Fibroblast of the aortic adventitia (primary cell): Measurements from ENCODE around the gene ZNF536. TPM values are rescaled to one million over a fixed set of nuclear protein-coding genes. Genes with fewer than 3 reads are reported as not detected.

Experiments used
- DNase-seq: peaks from one replicate; pipeline ENCODE4 v3.0.0-alpha.2; 2010; ENCODE audit warnings: low read depth
- H3K4me3 ChIP-seq: 2 replicates; pipeline ENCODE4 v1.5.1; 2011; ENCODE audit warnings: low read depth, mild to moderate bottlenecking, control low read depth, low read length, moderate library complexity
- total RNA-seq: library from RNA; depleted of rRNA; stranded (reverse); fragments of >200 nt; gene quantifications from 2 replicates; pipeline ENCODE4 v1.2.3, GENCODE V29; 2012; ENCODE audit warnings: low replicate concordance
- TF ChIP-seq, protein P1 (sequence below): IDR thresholded peaks from 2 replicates; pipeline ENCODE4 v1.5.1; 2011; ENCODE audit warnings: mild to moderate bottlenecking, low read length, control low read depth, inconsistent platforms; ENCODE audit not compliant: insufficient read depth

Gene ZNF536
- total RNA-seq, 1 donor: 0.90 TPM

DNA sequence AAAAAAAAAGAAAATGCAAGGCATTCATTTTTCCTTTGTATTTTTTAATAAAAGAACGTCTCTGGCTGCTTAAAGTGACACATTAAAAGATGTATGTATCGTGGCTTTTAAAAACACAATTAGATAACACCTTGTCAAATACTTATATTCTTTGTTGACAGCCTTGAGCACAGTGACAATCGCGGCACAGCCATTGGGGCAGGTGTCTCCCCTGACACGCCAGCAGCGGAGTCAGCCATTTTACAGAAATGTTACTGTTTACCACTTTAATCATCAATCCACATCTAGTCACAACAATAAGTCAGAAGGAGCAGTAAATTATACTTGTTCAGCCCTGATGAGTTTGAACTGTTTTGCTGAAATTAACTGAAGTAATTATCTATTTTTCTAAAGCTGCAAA lies 224.1 kb downstream of the ZNF536 start:
- TF ChIP-seq, protein P1, sequence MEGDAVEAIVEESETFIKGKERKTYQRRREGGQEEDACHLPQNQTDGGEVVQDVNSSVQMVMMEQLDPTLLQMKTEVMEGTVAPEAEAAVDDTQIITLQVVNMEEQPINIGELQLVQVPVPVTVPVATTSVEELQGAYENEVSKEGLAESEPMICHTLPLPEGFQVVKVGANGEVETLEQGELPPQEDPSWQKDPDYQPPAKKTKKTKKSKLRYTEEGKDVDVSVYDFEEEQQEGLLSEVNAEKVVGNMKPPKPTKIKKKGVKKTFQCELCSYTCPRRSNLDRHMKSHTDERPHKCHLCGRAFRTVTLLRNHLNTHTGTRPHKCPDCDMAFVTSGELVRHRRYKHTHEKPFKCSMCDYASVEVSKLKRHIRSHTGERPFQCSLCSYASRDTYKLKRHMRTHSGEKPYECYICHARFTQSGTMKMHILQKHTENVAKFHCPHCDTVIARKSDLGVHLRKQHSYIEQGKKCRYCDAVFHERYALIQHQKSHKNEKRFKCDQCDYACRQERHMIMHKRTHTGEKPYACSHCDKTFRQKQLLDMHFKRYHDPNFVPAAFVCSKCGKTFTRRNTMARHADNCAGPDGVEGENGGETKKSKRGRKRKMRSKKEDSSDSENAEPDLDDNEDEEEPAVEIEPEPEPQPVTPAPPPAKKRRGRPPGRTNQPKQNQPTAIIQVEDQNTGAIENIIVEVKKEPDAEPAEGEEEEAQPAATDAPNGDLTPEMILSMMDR: no peak
- DNase-seq: no peak
- no peak overlapping the region for H3K4me3 ChIP-seq

DNA sequence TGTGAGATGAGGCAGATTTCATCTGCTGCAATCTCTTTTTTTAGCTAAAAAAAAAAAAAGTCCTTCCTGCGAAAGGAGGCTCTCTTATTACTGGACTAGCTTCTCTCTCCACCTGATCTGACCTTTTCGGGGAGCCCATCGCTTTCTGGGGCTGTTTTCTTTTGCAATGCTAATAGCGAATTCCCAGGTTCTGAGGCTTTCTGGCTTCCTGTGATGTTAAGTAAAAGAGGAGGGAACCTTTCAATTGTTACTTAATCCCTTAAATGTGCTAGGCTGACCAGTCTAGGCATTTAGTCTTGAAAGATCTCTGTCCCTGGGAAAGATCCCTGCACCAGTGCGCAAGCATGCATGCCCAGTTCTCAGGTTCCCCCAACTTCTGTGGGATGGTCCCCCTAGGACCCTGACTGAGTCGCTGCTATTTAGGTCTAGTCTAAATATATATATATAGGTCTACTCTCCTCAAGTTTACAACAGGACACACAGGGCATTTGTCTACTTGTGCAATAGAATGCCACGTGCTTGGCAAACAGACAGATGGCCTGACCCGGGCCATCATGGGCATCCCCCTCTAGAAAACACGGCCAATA lies 224.7 kb downstream of the ZNF536 start:
- H3K4me3 ChIP-seq: no peak overlapping the region
- TF ChIP-seq, protein P1: no peak
- no peak for DNase-seq

DNA sequence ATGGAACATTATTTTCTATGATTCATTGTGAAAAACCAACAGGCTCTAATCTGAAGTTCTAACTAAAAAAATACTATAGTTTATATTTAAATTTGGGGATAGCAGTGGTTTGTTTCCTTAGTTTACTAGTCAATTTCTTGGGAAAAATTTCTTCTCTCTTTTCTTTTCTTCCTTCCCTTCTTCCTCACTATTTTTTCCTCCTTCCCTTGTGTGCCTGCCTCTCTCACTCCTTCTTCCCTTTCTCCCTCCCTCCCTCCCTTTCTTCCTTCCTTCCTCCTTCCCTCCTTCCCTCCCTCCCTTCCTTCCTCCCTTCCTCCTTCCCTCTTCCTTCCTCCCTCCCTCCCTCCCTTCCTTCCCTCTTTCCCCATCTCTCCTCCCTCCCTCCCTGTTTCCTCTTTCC lies 226.5 kb downstream of the ZNF536 start:
- no peak for DNase-seq
- TF ChIP-seq, protein P1: no peak
- no peak overlapping the region for H3K4me3 ChIP-seq

DNA sequence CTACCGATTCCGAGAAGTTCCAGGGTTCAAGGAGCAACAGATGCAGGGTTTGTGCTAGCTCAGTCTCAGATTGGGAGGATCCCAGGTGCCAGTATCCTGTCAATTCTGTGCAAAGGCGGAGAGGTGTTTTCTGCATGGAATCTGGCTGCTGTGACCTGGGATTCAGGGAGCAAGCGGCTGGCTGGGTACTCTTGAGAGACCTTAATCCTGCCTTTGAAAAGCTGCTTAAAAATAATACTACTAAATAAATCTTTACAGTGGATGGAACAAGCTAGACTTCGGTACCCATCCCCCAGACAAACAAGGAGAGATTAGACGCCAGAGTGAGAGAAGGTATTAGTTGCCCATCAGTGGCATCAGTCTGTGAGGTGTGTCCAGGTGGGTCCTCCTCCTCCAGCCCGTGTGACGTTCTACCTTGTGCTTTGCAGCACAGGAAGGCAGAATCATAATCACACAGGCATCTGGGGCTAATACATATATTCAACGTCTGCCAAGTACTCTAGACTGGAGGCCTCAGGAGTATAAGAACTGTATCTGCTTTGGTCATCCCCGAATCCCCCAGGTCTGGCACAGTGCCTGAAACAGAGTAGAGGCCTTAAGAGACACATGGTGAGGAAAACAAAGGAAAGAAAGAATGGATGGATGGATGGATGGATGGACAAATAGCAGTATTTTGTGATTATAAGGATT lies 230.6 kb downstream of the ZNF536 start:
- DNase-seq: no peak

DNA sequence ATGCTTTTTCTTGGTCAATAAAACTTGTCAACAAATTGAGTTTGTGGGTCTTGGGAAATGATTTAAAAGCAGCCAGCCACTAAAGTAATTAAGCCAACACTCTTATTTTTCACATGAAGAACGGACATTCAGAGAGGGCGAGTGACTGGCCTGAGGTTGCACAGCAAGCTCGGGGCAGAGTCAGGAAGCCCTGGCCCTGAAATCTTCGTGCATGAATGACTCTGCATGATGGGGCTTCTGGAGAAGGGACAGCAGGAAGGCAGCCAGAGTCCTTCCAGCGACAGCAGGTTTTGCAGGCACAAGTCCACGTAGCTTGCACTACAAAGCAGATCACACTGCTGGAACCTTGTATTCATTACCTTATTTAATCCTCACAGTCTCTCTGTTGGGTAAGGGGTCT lies 232.5 kb downstream of the ZNF536 start:
- TF ChIP-seq, protein P1: no peak
- no peak overlapping the region for H3K4me3 ChIP-seq
- DNase-seq: no peak

More for the DNA sequence above, 230.6 kb downstream of the ZNF536 start:
- no peak overlapping the region for H3K4me3 ChIP-seq
- TF ChIP-seq, protein P1: no peak

DNA sequence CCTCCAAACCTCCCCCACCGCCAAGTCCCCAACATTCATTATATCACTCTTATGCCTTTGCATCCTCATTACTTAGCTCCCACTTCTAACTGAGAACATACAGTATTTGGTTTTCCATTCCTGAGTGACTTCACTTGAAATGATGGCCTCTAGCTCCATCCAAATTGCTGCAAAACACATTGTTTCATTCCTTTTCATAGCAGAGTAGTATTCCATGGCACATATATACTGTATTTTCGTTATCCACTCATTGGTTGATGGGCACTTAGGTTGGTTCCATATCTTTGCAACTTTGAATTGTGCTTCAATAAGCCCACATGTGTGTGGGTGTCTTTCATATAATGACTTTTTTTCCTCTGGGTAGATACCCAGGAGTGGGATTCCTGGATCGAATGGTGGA lies 233.1 kb downstream of the ZNF536 start:
- DNase-seq: no peak
- H3K4me3 ChIP-seq: no peak overlapping the region
- TF ChIP-seq, protein P1: no peak
